HepG2 (cell line): Measurements from ENCODE around the gene C1D. TPM values are rescaled to one million over a fixed set of nuclear protein-coding genes. Genes with fewer than 3 reads are reported as not detected.

Experiments
- ATAC-seq: fragments of 200-7000 bp; cut with Tn5 transposase; 3 replicates; pipeline ENCODE4 v1.9.1; 2020; ENCODE audit warnings: mild to moderate bottlenecking, moderate library complexity
- BruUV-seq: library from RNA; stranded (reverse); fragments of 400-500 nt; replicated peaks from 2 replicates; lab custom pipeline; 2021; lab: Mats Ljungman, UMichigan
- CTCF ChIA-PET: fragments of 300-600 bp; formaldehyde crosslinking; extraction: SDS; loops from one replicate; lab custom pipeline; 2021; ENCODE audit warnings: low total read pairs, inconsistent platforms, low intra/inter-chr PET ratio; lab: Yijun Ruan, JAX
- POLR2A ChIA-PET: fragments of 350-600 bp; sonication (Branson Sonifier 250); formaldehyde crosslinking; loops from one replicate; lab custom pipeline; 2020; ENCODE audit warnings: antibody characterized with exemption, inconsistent platforms; lab: Yijun Ruan, JAX
- DNase-seq: peaks from one replicate; pipeline ENCODE4 v3.0.0-alpha.2; 2015; ENCODE audit warnings: low spot score
- FAIRE-seq: peaks from 3 replicates; lab custom pipeline; 2011; peaks lifted over from hg19 to GRCh38; lab: Jason Lieb, UNC
- H2AFZ ChIP-seq: one replicate; pipeline ENCODE4 v1.6.1; 2011; ENCODE audit warnings: low read length, inconsistent platforms
- H3K27ac ChIP-seq: fragments of 300-600 bp; 3 replicates; pipeline ENCODE4 v1.8.0; 2011; ENCODE audit warnings: mixed run types, mild to moderate bottlenecking, mixed read lengths, low read length, inconsistent platforms; ENCODE audit not compliant: insufficient read depth; ENCODE audit errors: extremely low read length
- H3K27me3 ChIP-seq, 2 experiments: fragments of 200-600 bp in 1 of 2; 2 replicates in 1 of 2; 3 replicates in 1 of 2; pipeline versions ENCODE4 v1.6.0 to v1.8.0; 2011; ENCODE audit warnings: low read length in 2 of 2, mild to moderate bottlenecking in 2 of 2, moderate library complexity in 2 of 2, inconsistent platforms in 1 of 2; ENCODE audit not compliant: insufficient read depth in 2 of 2, control insufficient read depth in 1 of 2
- H3K36me3 ChIP-seq, 2 experiments: fragments of 200-600 bp in 1 of 2; replicated peaks in 1 of 2; 2 replicates in 1 of 2; 3 replicates in 1 of 2; pipeline versions ENCODE4 v1.5.1 to v1.8.0; 2011; ENCODE audit warnings: low read length in 2 of 2, inconsistent platforms in 1 of 2; ENCODE audit not compliant: insufficient read depth in 2 of 2, control insufficient read depth in 1 of 2
- H3K4me1 ChIP-seq: 2 replicates; pipeline ENCODE4 v1.5.1; 2012; ENCODE audit warnings: low read length, inconsistent platforms; ENCODE audit not compliant: insufficient read depth
- H3K4me2 ChIP-seq: 2 replicates; pipeline ENCODE4 v1.6.0; 2011; ENCODE audit warnings: low read depth, low read length, inconsistent platforms
- H3K4me3 ChIP-seq, 3 experiments: fragments of 200-600 bp in 1 of 3; sonication (generic), shearing (Covaris generic) in 1 of 3; replicated peaks in 1 of 3; 2 replicates each; pipeline ENCODE4 v1.5.1; 2011 to 2016; ENCODE audit warnings: low read length in 3 of 3, inconsistent platforms in 2 of 3, low read depth in 2 of 3, mild to moderate bottlenecking in 2 of 3, control low read depth in 1 of 3, mixed read lengths in 1 of 3; ENCODE audit not compliant: insufficient read depth in 1 of 3
- H3K79me2 ChIP-seq: one replicate; pipeline ENCODE4 v1.6.1; 2011; ENCODE audit warnings: low read length, inconsistent platforms; ENCODE audit not compliant: insufficient read depth
- H3K9ac ChIP-seq: 2 replicates; pipeline ENCODE4 v1.6.0; 2011; ENCODE audit warnings: mild to moderate bottlenecking, low read depth, low read length, inconsistent platforms; ENCODE audit not compliant: insufficient read depth
- H3K9me3 ChIP-seq: 2 replicates; pipeline ENCODE4 v1.5.1; 2012; ENCODE audit warnings: mild to moderate bottlenecking, low read length
- H4K20me1 ChIP-seq: 2 replicates; pipeline ENCODE4 v1.6.0; 2011; ENCODE audit warnings: inconsistent platforms, mild to moderate bottlenecking, low read length, moderate library complexity; ENCODE audit not compliant: insufficient read depth
- AFF4 ChIP-seq: sonication (generic); formaldehyde crosslinking; IDR thresholded peaks from 2 replicates; pipeline ENCODE4 v1.4.0; 2020; ENCODE audit warnings: missing genetic modification reagents
- ISX ChIP-seq: sonication (generic); formaldehyde crosslinking; conservative IDR thresholded peaks from 2 replicates; pipeline ENCODE4 v1.5.0; 2020; ENCODE audit warnings: missing genetic modification reagents
- REST ChIP-seq, 2 experiments: IDR thresholded peaks; 2 replicates each; pipeline ENCODE4 v1.6.1; 2011 to 2012; ENCODE audit warnings: low read length in 2 of 2, borderline replicate concordance in 1 of 2, low read depth in 1 of 2, mild to moderate bottlenecking in 1 of 2, moderate library complexity in 1 of 2
- ZNF329 ChIP-seq: sonication (generic); formaldehyde crosslinking; IDR thresholded peaks from 2 replicates; pipeline ENCODE4 v1.9.0; 2021; ENCODE audit warnings: low read depth, mild to moderate bottlenecking, missing genetic modification reagents
- ZNF652 ChIP-seq: IDR thresholded peaks from 2 replicates; pipeline ENCODE4 v1.6.1; 2016; ENCODE audit warnings: low read depth, borderline replicate concordance
- WGBS: methylation state at CpG from one replicate; pipeline ENCODE4 v1.1.6; 2017; ENCODE audit warnings: low lambda C conversion rate; 5-methylcytosine and 5-hydroxymethylcytosine counted together
- in situ Hi-C: cut with HindIII; loops from 2 replicates; pipeline ENCODE4 v1.10.0; 2017; ENCODE audit warnings: low pct_unique_long_range_greater_than_20kb; ENCODE audit not compliant: extremely low pct_ligation_motif_present
- intact Hi-C: fragments of 100-400 bp; cut with micrococcal nuclease; formaldehyde crosslinking; loops from one replicate; pipeline ENCODE4 v1.10.0; 2022; ENCODE audit not compliant: unreplicated experiment
- polyA plus RNA-seq, 8 experiments: library from polyadenylated mRNA; depleted of rRNA in 3 of 8; stranded (reverse) in 7 of 8; unstranded in 1 of 8; fragments of >200 nt; fragmentation: Illumina TruSeq in 4 of 8; extraction: Trizol in 4 of 8; gene quantifications; 2 replicates each; pipeline versions ENCODE4 v1.2.1 to v1.2.3, GENCODE V29; 2011 to 2016; ENCODE audit warnings: low read depth in 4 of 8, missing spikeins in 1 of 8, mixed read lengths in 1 of 8; ENCODE audit not compliant: insufficient read depth in 1 of 8
- total RNA-seq, 5 experiments: library from RNA; depleted of rRNA; stranded (reverse); fragments of >200 nt; fragmentation: Illumina TruSeq; extraction: Trizol; gene quantifications; 2 replicates each; pipeline ENCODE4 v1.2.3, GENCODE V29; 2016; ENCODE audit warnings: low read depth in 1 of 5

Gene C1D
- total and polyA plus RNA-seq, 2 of the 13 experiments (the other 11 are each of a cell fraction or from before 2014, with no cell fraction given) = 38.1 to 43.5 TPM

- no peak for TF ChIP-seq REST (IDR thresholded peaks at IDR 0.05; ENCODE audit: borderline replicate concordance in 1 of 2, low read depth in 1 of 2, low read length in 2 of 2)
Measured at GRCh38 chr2:67996772-67997527, 65.9 kb downstream of the C1D start (continued).

GRCh38 chr2:67994716-67995115 is 68.1 kb downstream of the C1D start:
- BruUV-seq = no TSS peak
- no peak overlapping the region for H2AFZ ChIP-seq
- no peak overlapping the region for H3K4me3 ChIP-seq
- POLR2A ChIA-PET = no interaction called here
- H3K4me1 ChIP-seq = no peaks in the 10 kb centered on the region
- no peaks in the 10 kb centered on the region for H3K36me3 ChIP-seq
- no peaks in the 10 kb centered on the region for H4K20me1 ChIP-seq
- no peaks in the 10 kb centered on the region for H3K79me2 ChIP-seq
- no peak overlapping the region for H3K4me2 ChIP-seq
- H3K27ac ChIP-seq = no peak overlapping the region
- in situ Hi-C loops = no loop called here
- FAIRE-seq = no peak
- H3K9me3 ChIP-seq = no peaks in the 10 kb centered on the region
- CTCF ChIA-PET = no interaction called here
- no peak for ATAC-seq
- WGBS = 0% methylated on average over 1 of the region's 1 CpG
- H3K9ac ChIP-seq = no peak overlapping the region
- no peak for DNase-seq
- intact Hi-C loops = no loop called here
- H3K27me3 ChIP-seq = no peaks in the 10 kb centered on the region
- TF ChIP-seq ZNF329 (CRISPR knock-in tag) (no peak), AFF4 (CRISPR knock-in tag) (no peak), ZNF652 (no peak), ISX (CRISPR knock-in tag) (no peak)
